ENCODE results near the gene MOB2.

Gene MOB2

DNA sequence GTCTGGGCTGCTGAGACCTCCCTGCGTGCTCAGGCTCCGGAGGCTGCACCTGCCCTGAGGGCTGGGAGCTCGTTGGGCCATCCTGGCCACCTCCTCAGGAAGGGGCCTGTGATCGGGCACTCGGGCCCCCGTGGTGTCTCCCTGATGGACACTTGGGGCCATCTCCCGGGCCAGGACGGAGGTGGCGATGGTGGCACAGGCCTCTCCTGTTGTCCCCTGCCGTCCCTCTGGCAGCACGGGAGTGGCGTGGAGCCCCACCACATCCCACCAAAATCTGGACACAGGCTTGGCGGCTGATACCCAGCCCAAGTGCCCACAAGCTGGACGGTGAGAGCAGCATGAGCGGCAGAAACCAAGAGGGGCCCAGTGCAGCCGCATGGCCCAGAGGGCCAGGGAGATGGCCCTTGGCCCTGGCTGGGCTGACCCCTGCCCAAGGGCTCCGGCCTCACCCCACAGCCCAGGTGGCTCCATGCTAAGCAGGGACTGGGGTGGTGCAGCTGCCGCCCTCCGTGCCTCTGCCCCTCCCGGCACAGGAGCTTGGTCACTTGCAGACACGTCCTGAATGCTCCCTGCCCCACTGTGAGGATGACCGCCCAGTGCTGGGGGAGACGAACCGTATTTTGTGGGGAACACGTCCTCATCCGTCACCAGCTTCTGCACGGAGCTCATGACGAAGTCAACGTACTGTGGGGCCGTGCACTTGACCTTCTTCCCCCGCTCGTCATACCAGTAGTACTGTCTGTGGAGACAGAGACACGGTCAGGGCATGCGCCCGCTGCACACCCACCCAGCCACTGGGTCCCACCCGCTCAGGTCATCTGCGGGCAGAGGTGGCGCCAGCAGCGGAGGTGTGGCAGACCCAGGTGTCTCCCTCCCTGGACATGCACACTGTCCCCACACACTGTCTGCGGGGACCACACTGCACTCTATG is 15.6 kb downstream of the MOB2 start:
- no peak for DNase-seq (ENCODE audit: low spot score)

DNA sequence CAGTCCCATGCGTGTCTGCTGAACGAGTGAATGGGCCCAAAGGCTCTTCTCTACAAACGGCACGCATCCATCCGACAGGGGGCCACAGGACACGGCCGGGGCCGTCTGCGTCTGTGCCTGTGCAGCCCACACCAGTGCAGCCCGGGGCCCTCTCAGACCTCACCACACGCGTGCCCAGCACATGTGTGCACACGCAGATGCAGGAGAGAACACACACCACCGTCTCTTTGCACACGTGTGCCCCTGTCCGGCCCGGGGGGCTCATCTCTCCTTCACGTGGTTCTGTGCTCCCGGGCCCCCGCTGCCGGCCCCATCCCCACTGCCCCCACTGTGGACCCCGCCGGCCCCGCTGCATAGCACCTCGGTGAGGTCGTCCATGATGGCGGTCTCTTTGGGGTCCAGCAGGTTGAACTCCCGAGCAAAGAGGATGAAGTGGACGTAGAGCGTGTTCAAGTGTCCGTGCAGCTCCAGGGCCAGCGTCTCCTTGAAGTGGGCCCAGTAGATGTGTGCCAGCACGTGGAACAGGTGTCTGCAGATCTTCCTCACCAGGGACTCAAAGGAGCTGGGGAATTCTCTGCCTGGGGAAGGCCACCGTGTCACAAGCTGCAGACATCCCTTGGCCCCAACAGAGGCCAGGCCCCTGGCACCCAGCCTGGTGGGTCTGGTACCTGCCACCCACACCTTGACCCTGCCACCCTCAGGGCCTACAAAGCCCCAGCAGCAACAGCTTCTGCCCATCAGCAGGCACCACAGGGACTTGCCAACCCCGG is 16.5 kb downstream of the MOB2 start:
- no peak for DNase-seq (ENCODE audit: low spot score)

DNA sequence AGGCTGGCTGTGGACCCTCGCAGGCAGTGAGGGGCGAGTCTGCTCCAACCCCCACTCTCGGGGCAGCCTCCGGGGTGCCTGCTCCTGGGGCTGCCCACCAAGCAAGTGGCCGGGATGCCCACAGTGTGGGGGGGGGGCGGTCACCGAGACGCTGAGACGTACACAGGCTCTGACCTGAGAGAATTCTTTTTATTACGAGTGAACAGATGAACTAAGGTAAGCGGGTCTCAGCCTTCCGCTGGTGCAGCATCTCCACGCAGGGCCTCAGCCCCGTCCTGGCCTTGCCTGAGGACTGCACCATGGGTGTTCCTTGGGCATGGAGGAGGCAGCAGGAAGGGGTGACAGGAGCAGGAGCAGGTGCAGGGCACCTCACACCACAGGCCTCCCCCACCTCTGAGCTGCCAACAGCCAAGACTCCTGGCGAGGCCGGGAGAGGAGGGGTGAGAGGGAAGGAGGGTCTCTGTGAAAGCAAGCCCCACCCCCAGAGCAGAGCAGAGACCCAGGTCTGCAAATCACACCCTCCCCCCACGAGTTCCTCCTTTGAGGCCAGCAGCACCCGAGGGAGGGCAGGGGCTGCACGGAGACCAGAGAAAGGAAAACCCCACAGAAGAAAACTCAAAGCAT is 17.2 kb downstream of the MOB2 start:
- no peak for DNase-seq (ENCODE audit: low spot score)

DNA sequence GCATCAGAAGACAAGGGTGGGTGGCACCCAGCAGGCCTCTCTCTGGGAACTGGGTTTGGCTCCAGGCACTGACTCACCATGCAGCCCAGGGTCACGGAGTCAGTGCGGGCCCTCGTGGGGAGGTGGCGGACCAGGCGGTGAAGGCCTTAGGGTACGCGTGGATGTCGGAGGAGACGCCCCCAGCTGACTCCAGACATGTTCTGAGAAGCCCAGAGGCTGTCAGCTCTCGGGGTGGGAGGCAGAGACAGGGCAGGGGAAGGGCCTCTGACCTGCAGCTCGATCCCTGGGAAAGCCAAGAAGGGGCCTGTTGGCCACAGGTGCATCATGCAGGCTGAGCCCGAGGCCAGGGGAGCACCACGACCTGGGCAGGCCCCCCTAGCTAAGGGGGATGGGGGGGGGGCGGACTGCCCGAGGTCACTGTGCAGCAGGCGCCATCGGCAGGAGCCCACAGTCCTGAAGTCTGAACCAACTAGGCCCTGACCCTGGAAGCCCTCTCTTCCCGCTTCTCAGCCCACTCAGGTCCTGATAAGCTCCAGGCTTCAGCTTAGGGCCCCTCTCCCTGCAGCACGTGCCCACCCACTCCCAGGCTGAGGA is 18.0 kb downstream of the MOB2 start:
- no peak for DNase-seq (ENCODE audit: low spot score)

DNA sequence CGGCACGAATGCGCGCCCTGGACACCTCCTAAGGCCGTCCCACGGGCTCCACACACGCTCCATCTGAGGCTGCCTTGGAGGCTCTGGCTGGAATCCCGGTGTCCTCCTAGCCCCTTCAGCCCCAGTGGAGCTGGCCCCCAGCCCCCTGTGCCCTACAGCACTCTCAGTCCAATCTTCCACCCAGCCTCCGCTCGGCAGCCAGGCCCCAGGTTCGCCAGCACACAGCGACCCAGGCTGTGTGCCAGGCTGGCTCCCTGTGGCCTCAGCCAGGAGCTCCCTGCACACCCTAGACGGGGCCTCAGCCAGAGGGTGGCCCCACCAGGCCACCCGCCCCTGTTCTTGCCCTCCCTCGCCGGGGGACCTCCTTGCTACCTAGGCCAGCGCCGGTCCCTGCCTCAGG is 18.6 kb downstream of the MOB2 start:
- DNase-seq (ENCODE audit: low spot score): no peak

DNA sequence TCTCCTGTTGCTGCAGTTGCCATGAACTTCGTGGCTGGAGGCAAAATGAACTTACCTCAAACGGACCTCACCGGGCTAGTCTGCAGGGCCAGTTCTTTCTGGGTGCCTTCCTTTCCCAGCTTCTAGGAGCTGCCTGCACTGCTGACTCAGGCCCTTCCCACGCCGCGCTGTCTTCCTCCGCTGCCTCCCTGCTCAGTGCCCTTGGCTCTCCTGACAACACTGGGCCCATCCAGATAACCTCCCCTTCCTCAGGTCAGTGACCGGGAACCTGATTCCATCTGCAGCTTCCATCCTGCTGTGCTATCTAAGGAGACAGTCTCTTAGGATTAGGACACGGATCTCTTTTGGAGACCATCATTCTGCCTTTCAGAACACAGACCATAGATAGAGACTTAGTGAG is 19.3 kb downstream of the MOB2 start:
- no peak for DNase-seq (ENCODE audit: low spot score)

DNA sequence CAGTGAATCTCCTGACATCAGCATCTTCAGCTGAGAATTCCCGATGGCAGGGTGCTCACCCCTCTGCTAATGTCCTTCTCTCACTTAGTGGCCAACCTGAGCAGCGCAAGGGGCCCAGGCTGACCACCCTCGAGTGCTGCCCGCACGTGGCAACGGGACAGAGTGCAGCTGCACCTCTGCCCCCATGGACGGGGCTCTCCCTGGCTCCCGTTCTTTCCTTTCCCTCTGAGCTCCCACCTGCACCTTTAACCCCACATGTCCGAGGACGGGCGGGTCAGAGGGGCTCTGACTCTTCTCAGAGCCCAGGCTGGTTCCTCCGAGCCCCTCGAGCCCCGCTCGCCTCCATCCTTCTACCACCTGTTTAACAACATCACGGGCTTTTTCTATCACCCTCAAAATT is 19.8 kb downstream of the MOB2 start:
- DNase-seq (ENCODE audit: low spot score): no peak

DNA sequence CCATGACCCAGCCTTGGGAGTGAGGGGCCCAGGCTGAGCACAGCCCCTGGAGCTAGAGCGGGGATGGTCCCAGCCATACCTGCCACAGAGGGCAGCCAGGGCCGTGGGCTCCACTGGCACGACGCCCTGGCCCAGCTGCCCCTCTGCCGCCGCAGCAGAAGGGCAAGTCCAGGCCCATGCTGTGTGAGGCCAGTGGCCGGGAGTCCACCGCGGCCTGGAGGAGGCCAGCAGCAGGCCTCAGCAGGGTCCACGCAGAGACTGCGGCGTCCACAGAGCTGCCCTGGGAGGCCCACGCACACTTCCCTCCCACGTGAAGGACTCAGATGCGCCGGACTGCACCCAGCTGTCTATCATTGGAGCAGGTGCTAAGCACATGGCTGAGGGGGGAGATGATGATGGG is 23.5 kb downstream of the MOB2 start:
- no peak for DNase-seq (ENCODE audit: low spot score)

DNA sequence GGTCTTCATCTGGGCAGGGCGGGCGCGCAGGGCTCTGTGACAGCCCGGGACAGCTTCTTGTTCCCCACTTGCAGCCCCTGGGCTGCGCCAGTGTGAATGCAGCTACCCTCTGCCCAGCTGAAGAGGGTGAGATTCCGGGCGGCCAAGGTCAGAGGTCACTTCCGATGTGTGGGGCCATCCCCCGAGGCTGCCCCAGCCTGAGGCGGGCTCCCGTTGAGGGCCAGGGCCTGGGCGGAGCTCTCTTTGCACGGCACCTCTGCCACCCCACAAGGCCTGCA is 23.9 kb downstream of the MOB2 start:
- no peak for DNase-seq (ENCODE audit: low spot score)

DNA sequence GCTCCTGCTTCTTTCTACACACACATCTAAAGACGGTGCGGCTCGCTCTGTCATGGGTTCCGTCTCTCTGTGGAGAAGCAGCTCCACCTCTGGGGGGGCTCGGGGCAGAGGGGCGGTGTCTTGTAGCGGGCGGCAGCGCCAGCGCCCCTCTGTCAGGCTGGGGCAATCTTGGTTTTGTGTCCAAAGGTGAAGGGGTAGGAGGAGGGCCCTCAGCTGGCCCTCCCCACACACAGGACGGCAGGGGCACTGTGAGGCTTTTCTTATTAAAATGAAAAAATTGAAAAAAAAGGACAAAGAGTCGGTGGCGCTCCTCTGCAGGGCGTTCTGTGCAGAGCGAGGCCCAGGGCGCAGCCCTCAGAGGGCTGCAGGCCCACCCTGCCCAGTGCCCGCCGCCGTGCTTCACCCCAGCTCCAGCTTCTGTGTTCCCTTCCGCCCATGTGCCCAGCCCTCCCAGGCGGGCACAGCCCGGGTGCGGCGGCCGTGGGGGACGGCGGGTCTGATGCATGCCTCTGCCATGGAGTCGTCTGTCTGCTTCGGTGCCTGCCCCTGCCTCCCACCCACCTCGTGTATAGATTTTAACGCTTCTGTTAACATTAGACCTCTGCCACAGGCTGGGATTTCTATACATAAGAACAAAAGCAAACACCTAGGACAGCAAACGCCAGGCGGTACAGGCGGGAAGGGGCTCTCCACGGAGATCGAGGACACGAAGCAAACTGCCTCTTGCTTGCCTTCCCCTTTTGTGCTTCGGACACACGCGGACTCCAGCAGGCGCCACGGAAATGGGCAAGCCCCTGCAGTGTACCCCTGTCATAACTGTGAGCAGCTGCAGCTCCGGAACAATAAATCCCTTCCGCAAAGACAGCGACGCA is 24.5 kb downstream of the MOB2 start:
- DNase-seq (ENCODE audit: low spot score): no peak

DNA sequence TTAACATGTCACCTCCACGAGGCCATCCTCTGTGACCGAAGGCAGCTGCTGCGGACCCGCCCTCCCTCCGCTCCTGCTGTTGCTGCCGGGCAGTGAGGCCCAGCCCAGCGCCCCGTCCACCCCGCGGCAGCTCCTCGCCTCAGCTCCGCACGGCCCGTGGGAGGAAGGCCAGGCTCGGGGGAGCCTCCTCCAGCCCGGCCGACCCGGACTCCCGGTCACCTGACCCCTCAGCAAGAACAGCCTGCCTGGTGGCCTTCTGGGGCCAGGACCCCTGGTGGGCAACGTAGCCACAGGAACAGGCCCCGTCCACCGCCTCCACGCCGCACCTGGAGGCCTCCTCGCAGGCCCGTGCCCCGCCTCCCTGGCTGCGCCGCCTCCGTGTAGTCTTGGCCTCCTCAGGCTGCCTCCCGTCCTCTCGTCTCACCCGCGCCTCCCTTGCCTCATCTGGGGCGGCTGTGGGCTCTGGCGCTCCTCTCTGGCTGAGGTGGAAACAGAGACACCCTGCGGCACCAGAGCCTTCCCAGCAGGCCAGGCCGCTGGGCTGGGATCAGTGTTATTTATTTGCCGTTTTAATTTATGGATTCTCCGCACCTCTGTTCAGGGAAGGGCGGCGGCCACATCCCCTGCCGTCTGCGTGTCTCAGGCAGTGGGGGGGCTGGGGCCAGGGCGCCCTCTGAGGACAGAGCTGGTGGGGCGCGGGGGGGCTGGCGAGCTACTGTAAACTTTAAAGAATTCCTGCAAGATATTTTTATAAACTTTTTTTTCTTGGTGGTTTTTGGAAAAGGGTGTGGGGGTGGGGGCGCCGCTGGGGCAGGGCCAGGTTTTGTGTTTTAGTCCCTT is 25.4 kb downstream of the MOB2 start:
- DNase-seq (ENCODE audit: low spot score): no peak

DNA sequence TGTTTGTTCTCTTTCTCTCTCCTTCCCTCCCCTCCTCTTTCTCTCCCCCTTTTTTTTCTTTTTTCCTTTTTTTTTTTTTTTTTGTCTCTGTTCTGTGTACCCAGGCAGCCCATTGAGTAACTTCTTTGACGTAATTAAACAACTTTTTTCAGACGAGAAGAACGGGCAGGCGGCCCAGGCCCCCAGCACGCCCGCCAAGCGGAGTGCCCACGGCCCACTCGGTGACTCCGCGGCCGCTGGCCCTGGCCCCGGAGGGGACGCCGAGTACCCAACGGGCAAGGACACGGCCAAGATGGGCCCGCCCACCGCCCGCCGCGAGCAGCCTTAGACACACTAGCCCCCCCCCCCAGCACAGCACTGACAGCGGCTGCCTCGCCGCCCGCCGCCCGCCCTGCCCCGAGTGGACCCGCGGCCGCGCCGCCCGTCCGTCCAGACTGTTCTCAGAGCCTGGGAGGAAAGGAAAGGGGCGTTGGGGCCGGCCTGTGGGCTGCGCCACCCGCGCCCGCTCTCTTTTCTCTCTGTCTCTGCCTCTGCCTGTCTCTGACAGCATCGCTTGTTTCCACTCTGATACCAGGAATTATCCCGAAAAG is 26.1 kb downstream of the MOB2 start:
- no peak for DNase-seq (ENCODE audit: low spot score)

DNA sequence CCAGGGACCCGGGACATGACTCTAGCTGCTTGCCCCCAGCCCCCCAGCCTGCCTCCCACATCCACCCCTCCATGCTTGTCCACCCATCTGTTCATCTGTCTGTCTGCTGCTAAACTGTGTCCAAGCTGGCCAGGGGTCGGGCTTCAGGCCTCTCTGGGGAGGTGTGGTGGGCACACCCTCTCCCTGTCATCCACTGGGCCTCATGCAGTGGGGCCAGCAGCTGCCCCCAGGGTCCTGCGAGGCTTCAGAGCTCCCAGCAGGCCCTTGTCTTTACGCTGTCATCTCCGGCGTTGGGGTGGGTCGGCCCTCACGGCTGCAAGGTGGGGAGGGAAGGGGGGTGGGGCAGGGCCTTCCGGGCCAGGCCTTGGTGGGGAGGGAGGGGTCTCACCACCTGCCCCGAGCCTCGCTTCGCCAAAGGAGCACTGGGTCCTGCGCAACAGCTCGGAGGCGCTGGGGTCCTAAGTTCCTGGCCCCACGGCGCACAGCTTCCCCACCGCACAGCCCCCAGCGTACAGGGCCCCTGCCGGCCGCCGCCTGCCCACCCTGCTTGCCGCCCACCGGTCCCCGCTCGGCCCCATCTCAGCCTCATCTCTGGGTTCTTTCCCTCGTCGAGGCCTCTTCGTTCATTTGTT is 26.7 kb downstream of the MOB2 start:
- DNase-seq (ENCODE audit: low spot score): no peak

DNA sequence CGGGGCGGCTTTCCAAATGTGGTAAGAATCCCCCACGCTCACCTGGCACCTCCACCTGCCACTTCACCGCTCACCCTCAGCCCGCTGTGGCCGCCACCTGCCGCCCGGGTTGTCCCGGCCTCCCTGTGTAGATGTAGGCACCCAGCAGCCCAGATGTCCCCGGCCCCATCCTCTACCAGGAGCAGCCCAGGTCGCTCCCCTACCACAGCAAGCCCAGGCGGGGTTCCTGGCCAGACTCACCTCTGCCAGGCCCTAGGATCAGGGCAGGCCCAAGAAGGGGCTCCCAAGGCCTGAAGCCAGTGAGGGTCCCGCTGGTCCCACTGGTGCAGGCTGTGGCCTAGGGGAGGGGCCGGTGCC is 27.4 kb downstream of the MOB2 start:
- DNase-seq (ENCODE audit: low spot score): no peak

DNA sequence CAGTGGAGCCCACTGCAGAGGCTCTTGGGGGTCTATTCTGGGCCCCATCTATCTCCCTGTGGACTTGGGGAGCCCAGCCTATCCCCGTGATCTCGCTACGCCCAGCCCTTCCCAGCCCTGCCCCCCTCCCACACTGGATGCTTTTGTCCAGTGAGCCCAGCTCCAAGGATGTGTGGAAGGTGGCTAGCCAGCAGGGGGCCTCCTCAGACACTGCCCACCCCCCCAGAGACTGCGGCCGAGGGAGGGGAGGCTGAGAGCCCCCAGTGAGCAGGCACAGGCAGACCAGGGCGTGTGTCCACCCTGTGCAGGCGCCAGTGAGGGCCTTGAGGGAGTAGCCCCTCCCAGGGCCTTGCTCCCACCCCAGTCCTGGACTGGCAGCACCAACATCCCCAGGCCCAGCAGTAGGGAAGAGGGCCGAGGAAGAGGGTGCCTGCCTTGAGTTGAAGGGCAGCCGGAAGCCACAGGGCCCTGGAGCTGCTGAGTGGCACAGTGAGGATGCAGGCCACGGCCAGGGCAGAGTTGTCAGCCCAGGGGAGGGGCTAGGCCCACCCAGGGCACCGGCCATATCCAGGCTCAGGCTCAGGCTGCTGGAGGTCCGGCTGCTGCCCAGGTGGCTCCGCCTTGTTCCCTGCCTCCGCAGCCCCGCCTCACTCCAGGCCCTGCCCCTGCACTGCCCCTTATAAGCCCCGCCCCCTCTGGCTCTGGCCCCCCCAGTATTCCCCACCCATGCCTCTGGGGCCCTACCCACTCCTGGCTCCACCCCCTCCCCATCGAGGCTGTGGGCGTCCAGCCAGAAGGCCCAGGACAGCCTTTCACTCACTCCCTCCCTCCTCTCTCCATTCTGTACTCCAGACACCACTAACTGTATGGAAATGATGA is 28.0 kb downstream of the MOB2 start:
- DNase-seq (ENCODE audit: low spot score): peak; percentile 21

DNA sequence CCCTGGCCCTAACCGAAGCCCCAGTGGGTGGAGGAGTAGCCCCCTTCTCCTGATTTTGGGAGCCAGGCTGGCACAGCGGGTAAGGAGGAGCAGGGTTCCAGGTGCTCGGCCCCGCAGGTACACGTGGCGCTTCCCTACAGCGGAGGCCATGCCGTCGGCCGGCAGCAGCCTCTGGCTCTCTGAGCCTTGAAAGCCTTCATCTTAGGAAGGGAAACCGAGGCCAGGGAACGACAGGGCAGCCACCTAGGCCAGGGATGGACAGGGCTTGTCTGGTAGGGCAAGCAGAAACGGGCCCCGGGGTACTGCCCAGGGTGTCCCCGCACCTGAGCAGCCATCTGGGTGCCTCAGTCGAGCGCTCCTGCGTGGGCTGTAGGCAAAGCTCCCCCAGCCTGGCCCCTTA is 28.7 kb downstream of the MOB2 start:
- no peak for DNase-seq (ENCODE audit: low spot score)

DNA sequence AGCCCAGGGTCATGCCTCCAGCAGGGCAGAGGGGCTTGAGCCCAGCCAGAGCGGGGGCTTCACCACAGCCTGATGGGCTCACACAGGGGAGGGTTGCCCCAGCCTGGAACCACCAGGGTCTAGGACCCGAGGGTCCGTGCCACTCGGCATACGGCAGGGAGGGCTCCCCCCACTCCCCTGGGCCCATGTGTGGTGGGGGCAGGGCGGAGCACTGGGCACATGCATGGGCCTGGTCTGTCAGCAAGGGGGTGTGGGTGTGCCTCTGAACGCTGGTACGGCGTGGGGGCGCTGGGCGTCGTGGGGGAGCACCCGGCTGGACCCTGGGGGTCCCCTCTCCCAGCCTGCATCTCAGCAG is 29.3 kb downstream of the MOB2 start:
- no peak for DNase-seq (ENCODE audit: low spot score)

DNA sequence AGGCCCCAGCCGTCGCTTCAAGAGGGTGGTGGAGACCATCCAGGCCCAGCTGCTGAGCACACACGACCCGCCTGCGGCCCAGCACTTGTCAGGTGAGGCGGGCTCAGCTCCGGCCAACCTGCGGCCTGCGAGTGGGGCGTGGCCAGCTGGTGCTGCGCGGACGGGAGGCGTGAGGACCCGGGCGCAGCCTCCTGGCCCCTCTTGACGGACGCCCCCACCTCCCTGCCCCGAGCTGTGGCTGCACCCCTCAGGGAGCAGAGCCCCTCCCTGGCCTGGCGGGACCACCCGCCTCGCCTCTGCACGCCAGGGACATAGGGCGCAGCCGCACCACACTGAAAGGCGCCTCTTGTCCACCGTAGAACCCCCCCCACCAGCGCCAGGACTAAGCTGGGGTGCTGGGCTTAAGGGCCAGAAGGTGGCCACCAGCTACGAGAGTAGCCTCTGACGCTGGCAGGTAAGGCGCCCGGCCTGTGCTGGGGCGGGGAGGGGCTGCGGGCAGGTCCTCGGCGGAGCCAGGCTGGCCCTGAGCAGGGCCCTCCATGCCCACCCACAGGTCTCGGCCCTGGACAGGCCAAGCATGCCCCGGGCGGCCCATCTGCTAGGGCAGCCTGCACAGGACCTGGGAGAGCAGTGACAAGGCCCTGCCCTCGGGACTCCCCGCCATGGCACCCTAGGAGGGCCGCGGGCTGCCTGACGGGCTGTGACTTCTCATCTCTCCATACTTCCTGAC is 29.8 kb downstream of the MOB2 start:
- DNase-seq (ENCODE audit: low spot score): no peak

DNA sequence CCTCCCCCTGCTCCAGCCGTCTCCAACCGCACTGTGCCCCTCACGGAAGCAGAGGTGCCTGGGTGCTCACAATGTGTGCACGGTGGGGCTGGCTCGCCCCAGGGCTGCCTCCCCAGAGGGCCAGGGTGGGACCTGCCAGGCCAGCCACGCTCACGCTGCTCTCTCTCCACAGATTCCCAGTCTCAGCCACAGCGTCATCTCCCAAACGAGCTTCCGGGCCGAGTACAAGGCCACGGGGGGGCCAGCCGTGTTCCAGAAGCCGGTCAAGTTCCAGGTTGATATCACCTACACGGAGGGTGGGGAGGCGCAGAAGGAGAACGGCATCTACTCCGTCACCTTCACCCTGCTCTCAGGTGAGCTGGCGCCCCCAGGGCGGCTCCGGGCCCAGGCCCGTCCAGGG is 30.4 kb downstream of the MOB2 start:
- DNase-seq (ENCODE audit: low spot score): no peak
